Measurements from ENCODE around the gene TWNK. TPM values are rescaled to one million over a fixed set of nuclear protein-coding genes. Genes with fewer than 3 reads are reported as not detected.

Gene TWNK
- total RNA-seq, 3 donors from 2014 or later: 3.4 to 7.5 (median 5.3) TPM

GRCh38 chr10:100980311-100980710 lies 7.0 kb upstream of the TWNK start:
- Histone ChIP-seq H3K9me3 (no peaks in the 10 kb centered on the region), H3K27me3 (no peaks in the 10 kb centered on the region), H3K27ac (no peak overlapping the region), H3K4me1 (no peaks in the 10 kb centered on the region), H3K4me3 (no peak overlapping the region), H3K36me3 (peaks cover 5% of the 10 kb centered on the region)
- DNase-seq (ENCODE audit: low spot score in 2 of 2): no peak
- intact Hi-C loops (cut with DNase I; ENCODE audit: low total_unique reads): no loop called here
- TF ChIP-seq CTCF (IDR thresholded peaks at IDR 0.05) (no peak), POLR2A (IDR thresholded peaks at IDR 0.05) (no peak), POLR2AphosphoS5 (IDR thresholded peaks at IDR 0.05) (no peak)

- TF ChIP-seq CTCF (IDR thresholded peaks at IDR 0.05) (no peak), POLR2A (IDR thresholded peaks at IDR 0.05) (no peak), POLR2AphosphoS5 (IDR thresholded peaks at IDR 0.05) (no peak)
- Histone ChIP-seq H3K27ac (no peak overlapping the region), H3K4me1 (no peaks in the 10 kb centered on the region), H3K27me3 (no peaks in the 10 kb centered on the region), H3K9me3 (no peaks in the 10 kb centered on the region), H3K36me3 (peaks cover 5% of the 10 kb centered on the region), H3K4me3 (no peak overlapping the region)
- no peak for DNase-seq (ENCODE audit: low spot score in 2 of 2)
- intact Hi-C loops (cut with DNase I; ENCODE audit: low total_unique reads): no loop called here
These were observed 6.6 kb upstream of the TWNK start for GRCh38 chr10:100980711-100981110.

GRCh38 chr10:100981178-100981772 lies 6.1 kb upstream of the TWNK start:
- Histone ChIP-seq H3K9me3 (no peaks in the 10 kb centered on the region), H3K27me3 (no peaks in the 10 kb centered on the region), H3K36me3 (peaks cover 5% of the 10 kb centered on the region), H3K4me3 (no peak overlapping the region), H3K27ac (no peak overlapping the region), H3K4me1 (peaks cover 0 to under 1% of the 10 kb centered on the region in 2 donors)
- intact Hi-C loops (cut with DNase I; ENCODE audit: low total_unique reads): no loop called here
- no peak for DNase-seq (ENCODE audit: low spot score in 2 of 2)
- TF ChIP-seq CTCF (IDR thresholded peaks at IDR 0.05) (no peak), POLR2A (IDR thresholded peaks at IDR 0.05) (no peak), POLR2AphosphoS5 (IDR thresholded peaks at IDR 0.05) (no peak)

GRCh38 chr10:100982916-100983830 lies 4.2 kb upstream of the TWNK start:
- Histone ChIP-seq H3K27ac (no peak overlapping the region), H3K36me3 (peaks cover 5% of the 10 kb centered on the region), H3K4me3 (no peak overlapping the region), H3K9me3 (no peaks in the 10 kb centered on the region), H3K4me1 (peaks cover 8 to 10% of the 10 kb centered on the region in 2 donors), H3K27me3 (no peaks in the 10 kb centered on the region)
- no peak for TF ChIP-seq POLR2A (IDR thresholded peaks at IDR 0.05)
- no peak for TF ChIP-seq POLR2AphosphoS5 (IDR thresholded peaks at IDR 0.05)
- TF ChIP-seq CTCF (IDR thresholded peaks at IDR 0.05): no peak
- intact Hi-C loops (cut with DNase I; ENCODE audit: low total_unique reads): no loop called here
- no peak for DNase-seq (ENCODE audit: low spot score in 2 of 2)
